GM20000 (cell line): ENCODE measurements around the gene IFNE.

Experiments
- DNase-seq: peaks from one replicate; pipeline ENCODE4 v3.0.0; 2012; ENCODE audit warnings: low spot score
- CTCF ChIP-seq: IDR thresholded peaks from 2 replicates; pipeline ENCODE4 v1.5.1; 2012; ENCODE audit warnings: mild to moderate bottlenecking, control low read depth; ENCODE audit errors: extremely low read depth, missing control alignments

Gene IFNE

GRCh38 chr9:21522348-21522747 lies 40.2 kb upstream of the IFNE start:
- TF ChIP-seq CTCF = no peak
- no peak for DNase-seq

GRCh38 chr9:21521448-21521847 lies 39.3 kb upstream of the IFNE start:
- TF ChIP-seq CTCF = no peak
- DNase-seq = no peak

GRCh38 chr9:21520501-21521228 lies 38.6 kb upstream of the IFNE start:
- no peak for DNase-seq
- TF ChIP-seq CTCF = no peak

GRCh38 chr9:21519855-21520434 lies 37.8 kb upstream of the IFNE start:
- DNase-seq = no peak
- no peak for TF ChIP-seq CTCF

GRCh38 chr9:21516796-21517195 lies 34.7 kb upstream of the IFNE start:
- DNase-seq = no peak
- no peak for TF ChIP-seq CTCF

GRCh38 chr9:21513431-21513830 lies 31.3 kb upstream of the IFNE start:
- TF ChIP-seq CTCF = no peak

GRCh38 chr9:21510806-21511205 lies 28.7 kb upstream of the IFNE start:
- no peak for DNase-seq
- no peak for TF ChIP-seq CTCF

More at GRCh38 chr9:21513431-21513830, 31.3 kb upstream of the IFNE start:
- no peak for DNase-seq
